Measurements from ENCODE around the gene MYRIP. TPM values are rescaled to one million over a fixed set of nuclear protein-coding genes. Genes with fewer than 3 reads are reported as not detected.

The MYRIP gene
- total RNA-seq, 1 experiment from 2014 or later: 1.6 TPM

DNA sequence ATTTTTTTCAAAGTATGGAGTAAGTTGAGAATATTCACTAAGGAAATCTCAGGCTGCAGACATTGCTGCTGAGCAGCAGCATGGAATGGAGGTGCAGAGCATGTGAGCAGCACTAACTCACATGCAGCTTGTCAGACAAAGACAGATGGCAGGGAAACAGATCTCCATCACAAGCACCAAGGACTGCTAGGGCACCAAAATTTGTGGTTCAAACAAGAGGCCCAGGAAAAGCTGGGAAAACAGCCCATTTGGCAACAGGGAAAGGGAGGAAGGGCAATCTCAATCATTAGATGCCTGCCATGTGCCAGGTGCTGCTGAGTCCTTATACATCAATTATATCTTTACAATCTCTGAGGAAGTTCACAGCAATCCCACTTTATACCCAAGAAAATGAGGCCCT is 452.9 kb downstream of the MYRIP start (continued):
- TF ChIP-seq, protein P1, sequence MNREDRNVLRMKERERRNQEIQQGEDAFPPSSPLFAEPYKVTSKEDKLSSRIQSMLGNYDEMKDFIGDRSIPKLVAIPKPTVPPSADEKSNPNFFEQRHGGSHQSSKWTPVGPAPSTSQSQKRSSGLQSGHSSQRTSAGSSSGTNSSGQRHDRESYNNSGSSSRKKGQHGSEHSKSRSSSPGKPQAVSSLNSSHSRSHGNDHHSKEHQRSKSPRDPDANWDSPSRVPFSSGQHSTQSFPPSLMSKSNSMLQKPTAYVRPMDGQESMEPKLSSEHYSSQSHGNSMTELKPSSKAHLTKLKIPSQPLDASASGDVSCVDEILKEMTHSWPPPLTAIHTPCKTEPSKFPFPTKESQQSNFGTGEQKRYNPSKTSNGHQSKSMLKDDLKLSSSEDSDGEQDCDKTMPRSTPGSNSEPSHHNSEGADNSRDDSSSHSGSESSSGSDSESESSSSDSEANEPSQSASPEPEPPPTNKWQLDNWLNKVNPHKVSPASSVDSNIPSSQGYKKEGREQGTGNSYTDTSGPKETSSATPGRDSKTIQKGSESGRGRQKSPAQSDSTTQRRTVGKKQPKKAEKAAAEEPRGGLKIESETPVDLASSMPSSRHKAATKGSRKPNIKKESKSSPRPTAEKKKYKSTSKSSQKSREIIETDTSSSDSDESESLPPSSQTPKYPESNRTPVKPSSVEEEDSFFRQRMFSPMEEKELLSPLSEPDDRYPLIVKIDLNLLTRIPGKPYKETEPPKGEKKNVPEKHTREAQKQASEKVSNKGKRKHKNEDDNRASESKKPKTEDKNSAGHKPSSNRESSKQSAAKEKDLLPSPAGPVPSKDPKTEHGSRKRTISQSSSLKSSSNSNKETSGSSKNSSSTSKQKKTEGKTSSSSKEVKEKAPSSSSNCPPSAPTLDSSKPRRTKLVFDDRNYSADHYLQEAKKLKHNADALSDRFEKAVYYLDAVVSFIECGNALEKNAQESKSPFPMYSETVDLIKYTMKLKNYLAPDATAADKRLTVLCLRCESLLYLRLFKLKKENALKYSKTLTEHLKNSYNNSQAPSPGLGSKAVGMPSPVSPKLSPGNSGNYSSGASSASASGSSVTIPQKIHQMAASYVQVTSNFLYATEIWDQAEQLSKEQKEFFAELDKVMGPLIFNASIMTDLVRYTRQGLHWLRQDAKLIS (CRISPR knock-in tag; IDR thresholded peaks at IDR 0.05; ENCODE audit: borderline replicate concordance): no peak
- TF ChIP-seq SP1 (CRISPR knock-in tag; conservative IDR thresholded peaks at IDR 0.05) (no peak), ELF4 (CRISPR knock-in tag; IDR thresholded peaks at IDR 0.05; ENCODE audit: low read depth) (no peak), ZNF219 (CRISPR knock-in tag; IDR thresholded peaks at IDR 0.05; ENCODE audit: borderline replicate concordance) (no peak), TEAD4 (CRISPR knock-in tag; IDR thresholded peaks at IDR 0.05) (no peak), NR1H2 (CRISPR knock-in tag; IDR thresholded peaks at IDR 0.05) (no peak), TP53 (CRISPR knock-in tag; IDR thresholded peaks at IDR 0.05) (no peak), TCF7 (CRISPR knock-in tag; IDR thresholded peaks at IDR 0.05; ENCODE audit: low read depth) (no peak), EMX1 (CRISPR knock-in tag; IDR thresholded peaks at IDR 0.05) (no peak)
- TF ChIP-seq, protein P2, sequence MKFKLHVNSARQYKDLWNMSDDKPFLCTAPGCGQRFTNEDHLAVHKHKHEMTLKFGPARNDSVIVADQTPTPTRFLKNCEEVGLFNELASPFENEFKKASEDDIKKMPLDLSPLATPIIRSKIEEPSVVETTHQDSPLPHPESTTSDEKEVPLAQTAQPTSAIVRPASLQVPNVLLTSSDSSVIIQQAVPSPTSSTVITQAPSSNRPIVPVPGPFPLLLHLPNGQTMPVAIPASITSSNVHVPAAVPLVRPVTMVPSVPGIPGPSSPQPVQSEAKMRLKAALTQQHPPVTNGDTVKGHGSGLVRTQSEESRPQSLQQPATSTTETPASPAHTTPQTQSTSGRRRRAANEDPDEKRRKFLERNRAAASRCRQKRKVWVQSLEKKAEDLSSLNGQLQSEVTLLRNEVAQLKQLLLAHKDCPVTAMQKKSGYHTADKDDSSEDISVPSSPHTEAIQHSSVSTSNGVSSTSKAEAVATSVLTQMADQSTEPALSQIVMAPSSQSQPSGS (CRISPR knock-in tag; IDR thresholded peaks at IDR 0.05; ENCODE audit: borderline replicate concordance, low read depth): no peak

DNA sequence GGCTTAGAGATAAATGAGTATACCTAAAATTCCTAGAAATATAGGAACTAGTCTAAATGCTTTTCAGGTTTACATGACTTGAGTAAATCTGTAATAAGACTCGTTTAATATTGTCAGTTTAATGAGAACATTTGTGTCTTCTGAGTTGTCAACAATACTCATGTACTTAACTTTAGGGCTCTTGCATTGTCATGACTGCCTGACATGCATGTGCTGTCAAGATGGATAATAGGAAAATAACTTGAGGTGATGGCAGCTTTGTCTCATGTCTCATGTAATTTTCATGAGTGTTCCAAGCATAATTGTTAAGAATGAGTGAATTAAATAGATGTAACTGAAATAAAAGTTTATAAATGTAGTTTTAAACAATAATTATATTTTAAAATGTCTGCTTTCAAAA is 455.0 kb downstream of the MYRIP start:
- H3K9me3 Mint-ChIP-seq: no peaks in the 10 kb centered on the region
- no peaks in the 10 kb centered on the region for H3K27me3 Mint-ChIP-seq (ENCODE audit: low read depth)
- ChIA-PET POLR2A (no interaction called here), CTCF (interaction anchor here (1.3 kb wide), 1 partner anchor 83 kb away, joined by 3 read pairs; no protein-coding TSS in a partner anchor)
- peaks cover 4% of the 10 kb centered on the region for H3K4me1 Mint-ChIP-seq
- DNase-seq (ENCODE audit: low spot score) (no peak), ATAC-seq (no peak)
- no peak overlapping the region for H3K27ac Mint-ChIP-seq
- no peaks in the 10 kb centered on the region for H3K36me3 Mint-ChIP-seq
- H3K4me3 Mint-ChIP-seq: no peak overlapping the region
- TF ChIP-seq ZNF416 (CRISPR knock-in tag; IDR thresholded peaks at IDR 0.05) (no peak), ZNF138 (CRISPR knock-in tag; conservative IDR thresholded peaks at IDR 0.05) (no peak), NR1H2 (CRISPR knock-in tag; IDR thresholded peaks at IDR 0.05) (no peak), ZNF121 (CRISPR knock-in tag; IDR thresholded peaks at IDR 0.05) (no peak), ESRRA (CRISPR knock-in tag; IDR thresholded peaks at IDR 0.05; ENCODE audit: borderline replicate concordance) (no peak), MXD4 (CRISPR knock-in tag; IDR thresholded peaks at IDR 0.05; ENCODE audit: borderline replicate concordance) (no peak), FOXP1 (CRISPR knock-in tag; IDR thresholded peaks at IDR 0.05; ENCODE audit: borderline replicate concordance) (no peak)
- TF ChIP-seq, protein P3, sequence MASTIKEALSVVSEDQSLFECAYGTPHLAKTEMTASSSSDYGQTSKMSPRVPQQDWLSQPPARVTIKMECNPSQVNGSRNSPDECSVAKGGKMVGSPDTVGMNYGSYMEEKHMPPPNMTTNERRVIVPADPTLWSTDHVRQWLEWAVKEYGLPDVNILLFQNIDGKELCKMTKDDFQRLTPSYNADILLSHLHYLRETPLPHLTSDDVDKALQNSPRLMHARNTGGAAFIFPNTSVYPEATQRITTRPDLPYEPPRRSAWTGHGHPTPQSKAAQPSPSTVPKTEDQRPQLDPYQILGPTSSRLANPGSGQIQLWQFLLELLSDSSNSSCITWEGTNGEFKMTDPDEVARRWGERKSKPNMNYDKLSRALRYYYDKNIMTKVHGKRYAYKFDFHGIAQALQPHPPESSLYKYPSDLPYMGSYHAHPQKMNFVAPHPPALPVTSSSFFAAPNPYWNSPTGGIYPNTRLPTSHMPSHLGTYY (CRISPR knock-in tag; IDR thresholded peaks at IDR 0.05): no peak
- TF ChIP-seq, protein P4, sequence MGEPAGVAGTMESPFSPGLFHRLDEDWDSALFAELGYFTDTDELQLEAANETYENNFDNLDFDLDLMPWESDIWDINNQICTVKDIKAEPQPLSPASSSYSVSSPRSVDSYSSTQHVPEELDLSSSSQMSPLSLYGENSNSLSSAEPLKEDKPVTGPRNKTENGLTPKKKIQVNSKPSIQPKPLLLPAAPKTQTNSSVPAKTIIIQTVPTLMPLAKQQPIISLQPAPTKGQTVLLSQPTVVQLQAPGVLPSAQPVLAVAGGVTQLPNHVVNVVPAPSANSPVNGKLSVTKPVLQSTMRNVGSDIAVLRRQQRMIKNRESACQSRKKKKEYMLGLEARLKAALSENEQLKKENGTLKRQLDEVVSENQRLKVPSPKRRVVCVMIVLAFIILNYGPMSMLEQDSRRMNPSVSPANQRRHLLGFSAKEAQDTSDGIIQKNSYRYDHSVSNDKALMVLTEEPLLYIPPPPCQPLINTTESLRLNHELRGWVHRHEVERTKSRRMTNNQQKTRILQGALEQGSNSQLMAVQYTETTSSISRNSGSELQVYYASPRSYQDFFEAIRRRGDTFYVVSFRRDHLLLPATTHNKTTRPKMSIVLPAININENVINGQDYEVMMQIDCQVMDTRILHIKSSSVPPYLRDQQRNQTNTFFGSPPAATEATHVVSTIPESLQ (CRISPR knock-in tag; IDR thresholded peaks at IDR 0.05): no peak
- TF ChIP-seq, protein P5, sequence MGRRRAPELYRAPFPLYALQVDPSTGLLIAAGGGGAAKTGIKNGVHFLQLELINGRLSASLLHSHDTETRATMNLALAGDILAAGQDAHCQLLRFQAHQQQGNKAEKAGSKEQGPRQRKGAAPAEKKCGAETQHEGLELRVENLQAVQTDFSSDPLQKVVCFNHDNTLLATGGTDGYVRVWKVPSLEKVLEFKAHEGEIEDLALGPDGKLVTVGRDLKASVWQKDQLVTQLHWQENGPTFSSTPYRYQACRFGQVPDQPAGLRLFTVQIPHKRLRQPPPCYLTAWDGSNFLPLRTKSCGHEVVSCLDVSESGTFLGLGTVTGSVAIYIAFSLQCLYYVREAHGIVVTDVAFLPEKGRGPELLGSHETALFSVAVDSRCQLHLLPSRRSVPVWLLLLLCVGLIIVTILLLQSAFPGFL (CRISPR knock-in tag; IDR thresholded peaks at IDR 0.05; ENCODE audit: borderline replicate concordance): no peak
- TF ChIP-seq, protein P6, sequence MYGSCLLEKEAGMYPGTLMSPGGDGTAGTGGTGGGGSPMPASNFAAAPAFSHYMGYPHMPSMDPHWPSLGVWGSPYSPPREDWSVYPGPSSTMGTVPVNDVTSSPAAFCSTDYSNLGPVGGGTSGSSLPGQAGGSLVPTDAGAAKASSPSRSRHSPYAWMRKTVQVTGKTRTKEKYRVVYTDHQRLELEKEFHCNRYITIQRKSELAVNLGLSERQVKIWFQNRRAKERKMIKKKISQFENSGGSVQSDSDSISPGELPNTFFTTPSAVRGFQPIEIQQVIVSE (CRISPR knock-in tag; IDR thresholded peaks at IDR 0.05; ENCODE audit: borderline replicate concordance): no peak
- TF ChIP-seq, protein P7, sequence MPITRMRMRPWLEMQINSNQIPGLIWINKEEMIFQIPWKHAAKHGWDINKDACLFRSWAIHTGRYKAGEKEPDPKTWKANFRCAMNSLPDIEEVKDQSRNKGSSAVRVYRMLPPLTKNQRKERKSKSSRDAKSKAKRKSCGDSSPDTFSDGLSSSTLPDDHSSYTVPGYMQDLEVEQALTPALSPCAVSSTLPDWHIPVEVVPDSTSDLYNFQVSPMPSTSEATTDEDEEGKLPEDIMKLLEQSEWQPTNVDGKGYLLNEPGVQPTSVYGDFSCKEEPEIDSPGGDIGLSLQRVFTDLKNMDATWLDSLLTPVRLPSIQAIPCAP (CRISPR knock-in tag; IDR thresholded peaks at IDR 0.05): no peak
